ENCODE data around the gene TRAK1. TPM values are rescaled to one million over a fixed set of nuclear protein-coding genes. Genes with fewer than 3 reads are reported as not detected.

The TRAK1 gene
- total RNA-seq, 1 experiment from 2014 or later, result 41.0 TPM

DNA sequence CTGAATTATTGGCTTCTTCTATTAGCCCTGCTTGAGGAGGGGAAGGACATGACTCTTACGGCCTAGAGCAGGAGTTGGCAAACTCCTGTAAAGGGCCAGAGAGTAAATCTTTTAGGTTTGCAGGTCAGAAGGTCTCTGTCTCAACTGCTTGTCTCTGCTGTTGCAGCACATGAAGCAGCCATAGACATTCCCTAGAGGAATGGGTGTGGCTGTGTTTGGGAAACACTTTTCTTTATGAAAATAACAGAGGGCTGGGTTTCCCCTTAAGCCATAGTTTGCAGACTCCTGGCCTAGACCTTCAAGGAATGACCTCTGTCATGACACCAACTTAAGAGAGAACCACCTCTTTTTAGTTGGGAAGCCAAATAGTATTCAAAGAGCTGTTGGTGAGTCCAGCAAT is 10.3 kb downstream of the TRAK1 start (continued):
- no peak for TF ChIP-seq AFF4 (CRISPR knock-in tag; IDR thresholded peaks at IDR 0.05; ENCODE audit: borderline replicate concordance)
- no peak for TF ChIP-seq ZNF317 (CRISPR knock-in tag; IDR thresholded peaks at IDR 0.05; ENCODE audit: borderline replicate concordance, low read depth)
- TF ChIP-seq ETV6 (CRISPR knock-in tag; IDR thresholded peaks at IDR 0.05), result no peak
- no peak for TF ChIP-seq ZNF416 (CRISPR knock-in tag; IDR thresholded peaks at IDR 0.05)

- no peak overlapping the region for H3K27ac Mint-ChIP-seq
Observed at GRCh38 chr3:42102571-42102970, 11.4 kb downstream of the TRAK1 start.

More at GRCh38 chr3:42102571-42102970, 11.4 kb downstream of the TRAK1 start:
- TF ChIP-seq, protein P1, sequence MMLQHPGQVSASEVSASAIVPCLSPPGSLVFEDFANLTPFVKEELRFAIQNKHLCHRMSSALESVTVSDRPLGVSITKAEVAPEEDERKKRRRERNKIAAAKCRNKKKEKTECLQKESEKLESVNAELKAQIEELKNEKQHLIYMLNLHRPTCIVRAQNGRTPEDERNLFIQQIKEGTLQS (CRISPR knock-in tag; conservative IDR thresholded peaks at IDR 0.05), result no peak
- no peak for TF ChIP-seq ZNF317 (CRISPR knock-in tag; IDR thresholded peaks at IDR 0.05; ENCODE audit: borderline replicate concordance, low read depth)
- TF ChIP-seq, protein P2, sequence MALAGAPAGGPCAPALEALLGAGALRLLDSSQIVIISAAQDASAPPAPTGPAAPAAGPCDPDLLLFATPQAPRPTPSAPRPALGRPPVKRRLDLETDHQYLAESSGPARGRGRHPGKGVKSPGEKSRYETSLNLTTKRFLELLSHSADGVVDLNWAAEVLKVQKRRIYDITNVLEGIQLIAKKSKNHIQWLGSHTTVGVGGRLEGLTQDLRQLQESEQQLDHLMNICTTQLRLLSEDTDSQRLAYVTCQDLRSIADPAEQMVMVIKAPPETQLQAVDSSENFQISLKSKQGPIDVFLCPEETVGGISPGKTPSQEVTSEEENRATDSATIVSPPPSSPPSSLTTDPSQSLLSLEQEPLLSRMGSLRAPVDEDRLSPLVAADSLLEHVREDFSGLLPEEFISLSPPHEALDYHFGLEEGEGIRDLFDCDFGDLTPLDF (CRISPR knock-in tag; IDR thresholded peaks at IDR 0.05), result no peak
- no peak for TF ChIP-seq ZNF671 (CRISPR knock-in tag; IDR thresholded peaks at IDR 0.05)
- TF ChIP-seq NR1H2 (CRISPR knock-in tag; IDR thresholded peaks at IDR 0.05), result no peak
- TF ChIP-seq JUN (CRISPR knock-in tag; IDR thresholded peaks at IDR 0.05), result no peak
- TF ChIP-seq ZNF263 (CRISPR knock-in tag; IDR thresholded peaks at IDR 0.05; ENCODE audit: low read depth), result no peak
- no peak for TF ChIP-seq IRF2 (CRISPR knock-in tag; IDR thresholded peaks at IDR 0.05; ENCODE audit: borderline replicate concordance, low read depth)
- TF ChIP-seq AFF4 (CRISPR knock-in tag; IDR thresholded peaks at IDR 0.05; ENCODE audit: borderline replicate concordance), result no peak
- no peak for TF ChIP-seq FOXK1 (CRISPR knock-in tag; IDR thresholded peaks at IDR 0.05)
- no peak for TF ChIP-seq ESRRA (CRISPR knock-in tag; IDR thresholded peaks at IDR 0.05; ENCODE audit: borderline replicate concordance)
- TF ChIP-seq, protein P3, sequence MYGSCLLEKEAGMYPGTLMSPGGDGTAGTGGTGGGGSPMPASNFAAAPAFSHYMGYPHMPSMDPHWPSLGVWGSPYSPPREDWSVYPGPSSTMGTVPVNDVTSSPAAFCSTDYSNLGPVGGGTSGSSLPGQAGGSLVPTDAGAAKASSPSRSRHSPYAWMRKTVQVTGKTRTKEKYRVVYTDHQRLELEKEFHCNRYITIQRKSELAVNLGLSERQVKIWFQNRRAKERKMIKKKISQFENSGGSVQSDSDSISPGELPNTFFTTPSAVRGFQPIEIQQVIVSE (CRISPR knock-in tag; IDR thresholded peaks at IDR 0.05; ENCODE audit: borderline replicate concordance), result no peak
- TF ChIP-seq, protein P4, sequence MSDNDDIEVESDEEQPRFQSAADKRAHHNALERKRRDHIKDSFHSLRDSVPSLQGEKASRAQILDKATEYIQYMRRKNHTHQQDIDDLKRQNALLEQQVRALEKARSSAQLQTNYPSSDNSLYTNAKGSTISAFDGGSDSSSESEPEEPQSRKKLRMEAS (CRISPR knock-in tag; IDR thresholded peaks at IDR 0.05), result no peak
- TF ChIP-seq, protein P5, sequence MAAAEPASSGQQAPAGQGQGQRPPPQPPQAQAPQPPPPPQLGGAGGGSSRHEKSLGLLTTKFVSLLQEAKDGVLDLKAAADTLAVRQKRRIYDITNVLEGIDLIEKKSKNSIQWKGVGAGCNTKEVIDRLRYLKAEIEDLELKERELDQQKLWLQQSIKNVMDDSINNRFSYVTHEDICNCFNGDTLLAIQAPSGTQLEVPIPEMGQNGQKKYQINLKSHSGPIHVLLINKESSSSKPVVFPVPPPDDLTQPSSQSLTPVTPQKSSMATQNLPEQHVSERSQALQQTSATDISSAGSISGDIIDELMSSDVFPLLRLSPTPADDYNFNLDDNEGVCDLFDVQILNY (CRISPR knock-in tag; IDR thresholded peaks at IDR 0.05), result no peak
- TF ChIP-seq ZNF425 (CRISPR knock-in tag; conservative IDR thresholded peaks at IDR 0.05), result no peak
- TF ChIP-seq NFYB (CRISPR knock-in tag; conservative IDR thresholded peaks at IDR 0.05; ENCODE audit: low read depth), result no peak
- Mint-ChIP-seq H3K4me1 (peaks cover 30% of the 10 kb centered on the region), H3K36me3 (peaks cover 20% of the 10 kb centered on the region), H3K9me3 (peaks cover 11% of the 10 kb centered on the region), H3K4me3 (no peak overlapping the region), H3K27me3 (ENCODE audit: low read depth) (no peaks in the 10 kb centered on the region)
- ChIA-PET POLR2A (interaction anchor here (0.6 kb wide), 1 partner anchor 76 kb away, joined by 3 read pairs; no protein-coding TSS in a partner anchor), CTCF (no interaction called here)
- DNase-seq (ENCODE audit: low spot score) (no peak), ATAC-seq (no peak)
